A549 treated with CORT108297 at 1 μM for 4 hours (cell line): Measurements from ENCODE around the gene IGF2BP2. TPM values are rescaled to one million over a fixed set of nuclear protein-coding genes. Genes with fewer than 3 reads are reported as not detected.

Experiments used
- total RNA-seq: library from RNA; stranded (reverse); fragments of 200-300 nt; extraction: Qiagen RNA extraction; gene quantifications from 5 replicates; pipeline ENCODE4 v1.2.3, GENCODE V29; 2022

IGF2BP2 gene
- total RNA-seq, result 8.6 to 11.4 TPM (median 11.2 TPM) in 5 replicates

DNA sequence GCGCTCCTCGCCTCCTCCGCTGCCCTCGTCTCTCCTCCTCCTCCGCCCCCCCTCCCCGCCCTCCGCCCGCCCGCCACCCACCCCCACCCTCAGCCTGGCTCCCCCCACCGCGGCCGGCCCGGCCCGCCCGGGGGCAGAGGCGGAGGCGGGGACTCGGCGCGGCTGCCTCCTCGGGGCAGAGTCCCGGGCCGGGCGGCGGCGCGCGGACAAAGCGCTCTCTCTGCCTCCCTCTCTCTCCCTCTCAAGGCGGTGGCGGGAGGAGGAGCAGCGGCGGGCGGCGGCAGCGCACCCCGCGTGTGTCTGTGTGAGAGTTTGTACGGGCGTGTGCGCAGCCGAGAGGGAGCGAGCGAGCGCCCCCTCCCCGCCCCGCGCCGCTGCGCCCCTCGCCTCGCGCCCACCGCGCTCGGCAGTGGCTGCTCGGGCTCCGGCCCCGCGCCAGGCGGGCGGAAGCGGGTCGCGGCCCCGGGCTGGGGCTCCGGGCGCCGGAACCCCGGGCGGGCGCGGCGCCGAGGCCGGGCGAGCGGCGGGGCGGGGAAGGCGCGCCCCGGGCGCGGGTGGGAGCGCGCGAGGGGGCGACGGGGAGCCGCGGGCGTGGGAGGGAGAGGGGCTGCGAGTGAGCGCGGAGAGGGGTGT is at the start of gene IGF2BP2:
Gene IGF2BP2 (minus strand): TSS at position 37 of the 633 bp plus-strand sequence. CDS start 82 bp downstream, outside the sequence.

Other genes with a start within 250 kb of the IGF2BP2 start
- gene SENP2, start 238.7 kb downstream of the IGF2BP2 start, total RNA-seq, result 14.4 to 26.6 TPM (median 17.2 TPM) in 5 replicates
- gene TRA2B, start 113.0 kb upstream of the IGF2BP2 start, total RNA-seq, result 156 to 189 TPM (median 168 TPM) in 5 replicates